ENCODE data around the gene PHYH. TPM values are rescaled to one million over a fixed set of nuclear protein-coding genes. Genes with fewer than 3 reads are reported as not detected.

PHYH gene
- total and polyA plus RNA-seq, 2 of the 4 experiments (the other 2 are of a cell fraction) = 10.9 to 13.4 TPM

- no TSS peak for BruUV-seq (replicated peaks)
- H3K9me3 ChIP-seq (ENCODE audit: control insufficient read depth, insufficient read depth, low read length) = no peaks in the 10 kb centered on the region
- in situ Hi-C loops (cut with MboI; ENCODE audit: low sequenced_read_pairs) (no loop called here), dilution Hi-C loops (cut with HindIII; ENCODE audit: low sequenced_read_pairs, unreplicated experiment) (no loop called here), intact Hi-C loops (cut with micrococcal nuclease) (no loop called here)
- H3K27ac ChIP-seq (ENCODE audit: insufficient read depth, low read length) = no peak overlapping the region
- DNase-seq = no peak
- no peak for ATAC-seq (ENCODE audit: low read depth)
- no peaks in the 10 kb centered on the region for H4K20me1 ChIP-seq (ENCODE audit: insufficient read depth, low read length)
- peaks cover 46% of the 10 kb centered on the region for H3K36me3 ChIP-seq (ENCODE audit: control insufficient read depth, insufficient read depth, low read length)
- H2AFZ ChIP-seq (replicated peaks; ENCODE audit: low read length, poor library complexity) = no peak overlapping the region
- no peaks in the 10 kb centered on the region for H3K4me1 ChIP-seq (ENCODE audit: control insufficient read depth, insufficient read depth, low read length)
- no peak overlapping the region for H3K14ac ChIP-seq (replicated peaks; ENCODE audit: low read depth, low read length)
- no peak overlapping the region for H3K18ac ChIP-seq (ENCODE audit: low read depth, low read length)
- H4K5ac ChIP-seq (ENCODE audit: low read depth, low read length) = no peak overlapping the region
- no peaks in the 10 kb centered on the region for H3K27me3 ChIP-seq (ENCODE audit: control insufficient read depth, insufficient read depth, low read length)
- no peak overlapping the region for H2BK120ac ChIP-seq (ENCODE audit: low read depth, low read length)
- no peak overlapping the region for H2AK9ac ChIP-seq (replicated peaks; ENCODE audit: low read depth, low read length, poor library complexity)
- no peak overlapping the region for H2BK20ac ChIP-seq (ENCODE audit: low read depth, low read length)
- H2BK5ac ChIP-seq (ENCODE audit: low read depth, low read length, poor library complexity, severe bottlenecking) = no peak overlapping the region
- POLR2A ChIA-PET (ENCODE audit: unreplicated experiment) = no interaction called here
- H3K4ac ChIP-seq (ENCODE audit: low read depth, low read length) = no peak overlapping the region
- H3K4me3 ChIP-seq (ENCODE audit: insufficient read depth, low read depth, low read length) = no peak overlapping the region
- H3K56ac ChIP-seq (ENCODE audit: extremely low read depth, insufficient read depth, low read length) = no peak overlapping the region
- no peak overlapping the region for H3K4me2 ChIP-seq (ENCODE audit: low read depth, low read length)
- H2BK15ac ChIP-seq (ENCODE audit: low read depth, low read length) = no peak overlapping the region
- CTCF ChIA-PET = no interaction called here
- no peak overlapping the region for H4K8ac ChIP-seq (ENCODE audit: low read depth in 2 of 2, low read length in 2 of 2)
- H3K9ac ChIP-seq (ENCODE audit: low read depth, low read length) = no peak overlapping the region
- no peak overlapping the region for H2AK5ac ChIP-seq (ENCODE audit: low read depth, low read length)
- 100% methylated on average over 1 of the region's 3 CpGs; no CpG with 5 or more reads in 1 of the 2 experiments for WGBS, 2 experiments (ENCODE audit: extremely low coverage in 2 of 2, insufficient read length in 1 of 2)
- no peak for TF ChIP-seq CTCF (conservative IDR thresholded peaks at IDR 0.05; ENCODE audit: low read depth, low read length)
- no peak for TF ChIP-seq RAD21 (IDR thresholded peaks at IDR 0.05; ENCODE audit: low read length)
- no peak for TF ChIP-seq CHD1 (IDR thresholded peaks at IDR 0.05; ENCODE audit: low read depth, low read length)
- no peak for TF ChIP-seq MAFK (IDR thresholded peaks at IDR 0.05; ENCODE audit: low read depth, low read length)
- no peak for TF ChIP-seq RCOR1 (IDR thresholded peaks at IDR 0.05; ENCODE audit: insufficient replicate concordance, low read length)
- TF ChIP-seq CEBPB (IDR thresholded peaks at IDR 0.05; ENCODE audit: low read depth, low read length) = no peak
- no peak for TF ChIP-seq BHLHE40 (IDR thresholded peaks at IDR 0.05; ENCODE audit: low read depth, low read length)
- TF ChIP-seq POLR2A (IDR thresholded peaks at IDR 0.05; ENCODE audit: low read depth, low read length) = no peak
- no peak for TF ChIP-seq NFE2L2 (IDR thresholded peaks at IDR 0.05; ENCODE audit: low read depth, low read length)
- TF ChIP-seq FOS (IDR thresholded peaks at IDR 0.05; ENCODE audit: low read depth, low read length) = no peak
- no peak for TF ChIP-seq RFX5 (IDR thresholded peaks at IDR 0.05; ENCODE audit: low read depth, low read length)
- no peak for TF ChIP-seq MXI1 (IDR thresholded peaks at IDR 0.05; ENCODE audit: borderline replicate concordance, low read depth, low read length)
- no peak overlapping the region for H3K23ac ChIP-seq (ENCODE audit: low read depth, low read length)
- H3K79me1 ChIP-seq (ENCODE audit: low read depth in 1 of 2, low read length in 2 of 2) = peaks cover 2 to 13% of the 10 kb centered on the region in 2 experiments; a peak in 1 of 4 replicates
- no peaks in the 10 kb centered on the region for H3K9me1 ChIP-seq (ENCODE audit: insufficient read depth, low read length)
- H4K91ac ChIP-seq (ENCODE audit: insufficient read depth, low read depth, low read length) = no peak overlapping the region
These were observed 29.7 kb upstream of the PHYH start for GRCh38 chr10:13329565-13329964.
